Measurements from ENCODE around the gene LGMN. TPM values are rescaled to one million over a fixed set of nuclear protein-coding genes. Genes with fewer than 3 reads are reported as not detected.

LGMN gene
- total RNA-seq, 2 experiments from 2014 or later, result 22.1 to 27.7 TPM

DNA sequence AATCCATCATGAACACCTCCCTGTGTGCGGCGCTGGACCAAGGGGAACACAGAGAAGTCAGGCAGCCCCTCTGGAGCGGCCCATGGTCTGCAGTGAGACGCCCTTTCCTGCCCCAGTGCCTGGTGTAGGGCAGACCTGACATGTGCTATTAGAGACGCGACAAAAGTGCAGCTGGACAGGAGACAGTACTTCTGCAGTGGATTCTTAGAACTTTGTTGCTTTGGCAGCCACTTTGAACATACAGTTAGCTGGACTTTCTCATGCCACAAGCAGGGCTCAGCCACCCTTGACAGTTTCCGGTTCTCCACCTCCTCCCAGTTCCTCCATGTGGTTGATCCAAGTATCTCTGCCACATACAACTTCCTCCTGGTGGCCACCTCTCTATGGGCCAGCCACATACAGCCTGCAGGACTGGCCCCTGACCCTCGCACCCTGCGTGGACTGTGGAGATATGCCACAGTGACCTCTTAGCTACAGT lies 45.9 kb downstream of the LGMN start:
- intact Hi-C loops (cut with micrococcal nuclease; ENCODE audit: unreplicated experiment), result no loop called here
- Histone ChIP-seq H3K4me1 (ENCODE audit: insufficient read depth, low read length, poor library complexity, severe bottlenecking) (peaks cover 26% of the 10 kb centered on the region), H4K20me1 (ENCODE audit: insufficient read depth, low read length) (no peaks in the 10 kb centered on the region), H3K27ac (ENCODE audit: low read depth, low read length, poor library complexity, severe bottlenecking) (no peak overlapping the region), H3K9me3 (ENCODE audit: low read length) (no peaks in the 10 kb centered on the region), H3K4me3 (ENCODE audit: low read depth, low read length, poor library complexity, severe bottlenecking) (no peak overlapping the region), H3K4me2 (ENCODE audit: low read length) (no peak overlapping the region), H3K79me2 (ENCODE audit: insufficient read depth, low read depth, low read length) (no peaks in the 10 kb centered on the region), H2AFZ (ENCODE audit: low read length) (no peak overlapping the region), H3K9me2 (ENCODE audit: insufficient read depth, low read length) (no peaks in the 10 kb centered on the region), H3K36me3 (ENCODE audit: insufficient read depth, low read length) (peaks cover 10% of the 10 kb centered on the region; the same call in 1 of the 2 replicates)
- peak; percentile 26 for DNase-seq (ENCODE audit: low spot score)
- ChIA-PET POLR2A (interaction anchor here (0.5 kb wide), 1 partner anchor 223 kb away, joined by 3 read pairs; no protein-coding TSS in a partner anchor), CTCF (ENCODE audit: unreplicated experiment) (no interaction called here)
- TF ChIP-seq EZH2phosphoT487 (IDR thresholded peaks at IDR 0.05; ENCODE audit: borderline replicate concordance, low read depth, low read length) (no peak), CTCF (conservative IDR thresholded peaks at IDR 0.05; ENCODE audit: low read length) (no peak)
- BruUV-seq (replicated peaks), result no TSS peak

DNA sequence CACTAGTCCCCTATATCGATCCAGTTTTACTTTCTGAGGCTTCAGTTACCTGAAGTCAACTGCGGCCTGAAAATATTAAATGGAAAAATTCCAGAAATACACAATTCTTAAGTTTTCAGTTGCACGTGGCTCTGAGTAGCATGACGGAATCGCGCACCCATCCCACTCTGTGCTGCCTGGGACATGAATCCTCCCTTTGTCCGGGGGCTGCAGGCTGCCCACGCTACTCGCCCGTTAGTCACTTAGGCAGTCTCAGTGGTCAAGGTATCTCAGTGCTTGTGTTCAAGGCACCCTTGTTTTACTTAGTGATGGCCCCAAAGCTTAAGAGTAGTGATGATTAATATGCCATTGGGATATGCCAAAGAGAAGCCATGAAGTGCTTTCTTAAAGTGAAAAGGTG lies 46.6 kb downstream of the LGMN start:
- Histone ChIP-seq H3K4me2 (ENCODE audit: low read length) (no peak overlapping the region), H3K36me3 (ENCODE audit: insufficient read depth, low read length) (peaks cover 10% of the 10 kb centered on the region; the same call in 1 of the 2 replicates), H3K79me2 (ENCODE audit: insufficient read depth, low read depth, low read length) (no peaks in the 10 kb centered on the region), H3K9me3 (ENCODE audit: low read length) (no peaks in the 10 kb centered on the region), H3K27ac (ENCODE audit: low read depth, low read length, poor library complexity, severe bottlenecking) (no peak overlapping the region), H3K4me1 (ENCODE audit: insufficient read depth, low read length, poor library complexity, severe bottlenecking) (peaks cover 26% of the 10 kb centered on the region), H3K4me3 (ENCODE audit: low read depth, low read length, poor library complexity, severe bottlenecking) (no peak overlapping the region), H3K9me2 (ENCODE audit: insufficient read depth, low read length) (no peaks in the 10 kb centered on the region), H2AFZ (ENCODE audit: low read length) (no peak overlapping the region), H4K20me1 (ENCODE audit: insufficient read depth, low read length) (no peaks in the 10 kb centered on the region)
- BruUV-seq (replicated peaks), result no TSS peak
- intact Hi-C loops (cut with micrococcal nuclease; ENCODE audit: unreplicated experiment), result no loop called here
- ChIA-PET POLR2A (no interaction called here), CTCF (ENCODE audit: unreplicated experiment) (no interaction called here)
- TF ChIP-seq EZH2phosphoT487 (IDR thresholded peaks at IDR 0.05; ENCODE audit: borderline replicate concordance, low read depth, low read length), result no peak
- TF ChIP-seq CTCF (conservative IDR thresholded peaks at IDR 0.05; ENCODE audit: low read length), result no peak
- no peak for DNase-seq (ENCODE audit: low spot score)

DNA sequence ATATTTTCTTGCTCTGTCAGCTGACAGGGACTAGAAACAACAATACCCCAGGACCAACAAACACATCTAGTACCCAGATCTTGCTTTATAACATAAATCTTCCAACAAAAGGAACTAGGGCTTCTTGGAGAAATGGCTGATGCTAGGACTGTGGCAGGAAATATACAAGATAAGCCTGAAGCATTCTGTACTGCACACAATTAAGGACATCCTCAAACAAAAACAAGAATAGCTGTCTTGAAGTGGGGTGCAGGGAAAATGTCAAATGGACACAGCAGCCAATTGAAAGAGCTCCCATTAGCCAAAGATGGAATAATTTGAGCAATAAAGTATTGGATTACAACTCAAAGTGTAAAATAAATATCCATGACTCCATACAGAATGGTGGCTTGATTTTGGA lies 50.0 kb downstream of the LGMN start:
- no peak overlapping the region for H3K4me3 ChIP-seq (ENCODE audit: low read depth, low read length, poor library complexity, severe bottlenecking)
- no peaks in the 10 kb centered on the region for H3K9me3 ChIP-seq (ENCODE audit: low read length)
- no peaks in the 10 kb centered on the region for H3K9me2 ChIP-seq (ENCODE audit: insufficient read depth, low read length)
- no peak overlapping the region for H2AFZ ChIP-seq (ENCODE audit: low read length)
- H3K4me1 ChIP-seq (ENCODE audit: insufficient read depth, low read length, poor library complexity, severe bottlenecking), result peaks cover 14% of the 10 kb centered on the region
- no peak for DNase-seq (ENCODE audit: low spot score)
- no peak overlapping the region for H3K27ac ChIP-seq (ENCODE audit: low read depth, low read length, poor library complexity, severe bottlenecking)
- ChIA-PET CTCF (ENCODE audit: unreplicated experiment) (no interaction called here), POLR2A (interaction anchor here (1.0 kb wide), 2 partner anchors 13 to 36 kb away, joined by 3 to 4 read pairs; no protein-coding TSS in a partner anchor)
- intact Hi-C loops (cut with micrococcal nuclease; ENCODE audit: unreplicated experiment), result no loop called here
- H3K36me3 ChIP-seq (ENCODE audit: insufficient read depth, low read length), result 0 out of 2 replicates have a peak, but pooled peaks cover 1% of the 10 kb centered on the region
- H4K20me1 ChIP-seq (ENCODE audit: insufficient read depth, low read length), result no peaks in the 10 kb centered on the region
- TF ChIP-seq CTCF (conservative IDR thresholded peaks at IDR 0.05; ENCODE audit: low read length) (no peak), EZH2phosphoT487 (IDR thresholded peaks at IDR 0.05; ENCODE audit: borderline replicate concordance, low read depth, low read length) (no peak)
- H3K4me2 ChIP-seq (ENCODE audit: low read length), result no peak overlapping the region
- no peaks in the 10 kb centered on the region for H3K79me2 ChIP-seq (ENCODE audit: insufficient read depth, low read depth, low read length)
- no TSS peak for BruUV-seq (replicated peaks)
